ENCODE data around the gene PDE4D. TPM values are rescaled to one million over a fixed set of nuclear protein-coding genes. Genes with fewer than 3 reads are reported as not detected.

Gene PDE4D
- total and polyA plus RNA-seq, 10 of the 15 experiments (the other 5 are each of a cell fraction or from before 2014, with no cell fraction given): 0.87 to 4.1 (median 2.2) TPM

DNA sequence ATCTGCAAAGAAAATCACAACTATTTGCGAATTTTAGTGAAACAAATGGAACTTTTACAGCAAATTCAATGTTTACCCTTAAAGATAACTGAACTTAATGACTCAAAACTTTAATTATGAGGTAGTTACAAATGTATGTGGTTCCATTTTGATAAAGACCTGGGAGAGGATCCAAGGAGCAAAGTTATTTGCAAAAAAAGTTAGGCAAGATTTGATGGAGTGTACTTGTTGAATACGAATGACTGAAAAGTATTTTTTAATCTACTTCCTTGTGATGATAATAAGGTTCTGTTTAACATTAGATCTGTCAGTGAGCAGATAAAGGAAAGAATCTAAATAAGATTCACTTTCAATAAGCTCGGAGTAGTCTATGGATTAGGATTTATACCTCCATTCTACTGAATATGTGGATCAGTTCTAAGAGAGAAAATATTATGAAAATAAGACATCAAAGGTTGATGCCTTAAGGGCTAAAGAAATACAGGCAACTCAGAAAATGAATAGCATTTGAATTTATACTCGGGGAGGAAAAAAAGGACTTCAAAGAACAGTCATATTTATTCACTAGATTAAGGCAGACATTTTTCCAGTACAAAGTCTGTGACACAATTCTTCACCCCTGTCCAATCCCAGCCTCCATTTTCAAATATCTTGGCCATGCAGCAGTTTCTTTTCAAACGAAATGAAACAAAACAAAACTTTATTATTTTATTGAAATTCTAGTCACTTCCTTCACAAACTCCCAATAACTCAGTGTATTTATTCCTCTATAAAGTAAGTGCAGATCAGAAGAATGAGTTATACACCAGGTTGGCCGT lies 199.8 kb downstream of the PDE4D start:
- intact Hi-C loops (cut with micrococcal nuclease; ENCODE audit: unreplicated experiment) (no loop called here), in situ Hi-C loops (cut with MboI) (no loop called here)
- Histone ChIP-seq H3K36me3 (ENCODE audit: control insufficient read depth in 2 of 2, insufficient read depth in 2 of 2, low read length in 1 of 2) (no peaks in the 10 kb centered on the region), H4K20me1 (ENCODE audit: control insufficient read depth, insufficient read depth) (no peaks in the 10 kb centered on the region), H3K4me2 (ENCODE audit: control insufficient read depth, insufficient read depth) (no peak overlapping the region), H3K4me3 (no peak overlapping the region), H3K27ac (ENCODE audit: control insufficient read depth, insufficient read depth) (no peak overlapping the region), H3K27me3 (replicated peaks in 1 of 2; ENCODE audit: control insufficient read depth in 2 of 2, insufficient read depth in 2 of 2, low read length in 1 of 2) (no peaks in the 10 kb centered on the region), H3K9ac (ENCODE audit: control insufficient read depth, insufficient read depth, low read length) (no peak overlapping the region), H3K4me1 (ENCODE audit: control insufficient read depth, insufficient read depth, low read length) (no peaks in the 10 kb centered on the region), H3K79me2 (ENCODE audit: control insufficient read depth, insufficient read depth, low read length) (no peaks in the 10 kb centered on the region), H3K9me3 (replicated peaks; ENCODE audit: control insufficient read depth, insufficient read depth, low read length) (no peaks in the 10 kb centered on the region), H2AFZ (ENCODE audit: control insufficient read depth, low read depth, low read length) (no peak overlapping the region)
- FAIRE-seq (no peak), ATAC-seq (no peak), DNase-seq (ENCODE audit: low read depth, low spot score) (no peak)
- WGBS (ENCODE audit: insufficient coverage, insufficient replicate concordance, low lambda C conversion rate, missing lambda C conversion rate): 35% methylated on average over 6 of the region's 6 CpGs
- CTCF ChIA-PET: interaction anchor here (1.0 kb wide), 1 partner anchor 20 kb away, joined by 4 read pairs; no protein-coding TSS in a partner anchor
- SMC1A ChIA-PET (ENCODE audit: uncharacterized antibody, unreplicated experiment): no interaction called here
- TF ChIP-seq ETV6 (conservative IDR thresholded peaks at IDR 0.05 in 1 of 2, IDR thresholded peaks at IDR 0.05 in 1 of 2; ENCODE audit: borderline replicate concordance in 1 of 2, low read depth in 1 of 2) (no peak), CBFB (IDR thresholded peaks at IDR 0.05; ENCODE audit: low read depth) (no peak), SMARCA5 (IDR thresholded peaks at IDR 0.05) (no peak), STAT1 (conservative IDR thresholded peaks at IDR 0.05) (no peak)
- POLR2A ChIA-PET: no interaction called here
- no TSS peak for BruUV-seq (replicated peaks)
- RAD21 ChIA-PET (ENCODE audit: unreplicated experiment): no interaction called here

DNA sequence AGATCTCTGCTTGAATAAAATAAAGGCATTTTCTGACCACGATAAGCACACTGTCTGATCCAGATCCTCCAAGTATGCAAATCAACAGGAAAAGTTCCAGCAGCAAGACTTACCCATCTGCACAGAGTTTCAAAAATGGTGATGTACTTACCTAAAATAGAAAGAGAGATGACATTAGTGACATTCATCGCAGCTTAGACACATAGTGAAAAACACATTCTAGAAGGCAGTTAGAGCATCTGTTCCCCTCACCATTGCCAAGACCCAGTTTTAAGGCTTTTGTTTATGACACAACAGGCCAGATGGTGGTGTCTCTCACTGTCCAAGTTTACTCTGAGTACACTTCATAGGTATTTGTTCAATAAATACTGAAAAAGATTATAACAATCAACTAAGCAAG lies 207.7 kb downstream of the PDE4D start:
- in situ Hi-C loops (cut with MboI): no loop called here
- Histone ChIP-seq H3K36me3 (ENCODE audit: control insufficient read depth in 2 of 2, insufficient read depth in 2 of 2, low read length in 1 of 2) (no peaks in the 10 kb centered on the region), H3K4me1 (ENCODE audit: control insufficient read depth, insufficient read depth, low read length) (no peaks in the 10 kb centered on the region; the same call in 1 of the 2 replicates), H3K9me3 (replicated peaks; ENCODE audit: control insufficient read depth, insufficient read depth, low read length) (no peaks in the 10 kb centered on the region), H3K27me3 (replicated peaks in 1 of 2; ENCODE audit: control insufficient read depth in 2 of 2, insufficient read depth in 2 of 2, low read length in 1 of 2) (no peaks in the 10 kb centered on the region), H3K9ac (ENCODE audit: control insufficient read depth, insufficient read depth, low read length) (no peak overlapping the region), H4K20me1 (ENCODE audit: control insufficient read depth, insufficient read depth) (no peaks in the 10 kb centered on the region), H2AFZ (ENCODE audit: control insufficient read depth, low read depth, low read length) (no peak overlapping the region), H3K4me2 (ENCODE audit: control insufficient read depth, insufficient read depth) (no peak overlapping the region), H3K27ac (ENCODE audit: control insufficient read depth, insufficient read depth) (no peak overlapping the region), H3K4me3 (no peak overlapping the region), H3K79me2 (ENCODE audit: control insufficient read depth, insufficient read depth, low read length) (no peaks in the 10 kb centered on the region)
- intact Hi-C loops (cut with micrococcal nuclease; ENCODE audit: unreplicated experiment): no loop called here
- no peak for TF ChIP-seq SP1 (IDR thresholded peaks at IDR 0.05; ENCODE audit: low read depth, low read length)
- 0 out of 2 replicates have a peak, but pooled peaks have one; percentile 52 for TF ChIP-seq MEF2A (IDR thresholded peaks at IDR 0.05; ENCODE audit: insufficient read depth, low read depth, low read length)
- POLR2A ChIA-PET: no interaction called here
- CTCF ChIA-PET: interaction anchor here (1.4 kb wide), 1 partner anchor 115 kb away, joined by 3 read pairs; no protein-coding TSS in a partner anchor
- RAD21 ChIA-PET (ENCODE audit: unreplicated experiment): no interaction called here
- FAIRE-seq (no peak), DNase-seq (ENCODE audit: low read depth, low spot score) (no peak), ATAC-seq (peak; percentile 31; the same call in 2 of the 3 replicates)
- BruUV-seq (replicated peaks): no TSS peak
- WGBS (ENCODE audit: insufficient coverage, insufficient replicate concordance, low lambda C conversion rate, missing lambda C conversion rate): 3% methylated on average over 2 of the region's 2 CpGs
- SMC1A ChIA-PET (ENCODE audit: uncharacterized antibody, unreplicated experiment): interaction anchor here (1.1 to 1.6 kb wide), 3 partner anchors 9 to 180 kb away, joined by 3 to 6 read pairs (median 4); no protein-coding TSS in a partner anchor

Data from GM12878 (cell line).